ENCODE measurements around the gene NTN1.

NTN1 gene

DNA sequence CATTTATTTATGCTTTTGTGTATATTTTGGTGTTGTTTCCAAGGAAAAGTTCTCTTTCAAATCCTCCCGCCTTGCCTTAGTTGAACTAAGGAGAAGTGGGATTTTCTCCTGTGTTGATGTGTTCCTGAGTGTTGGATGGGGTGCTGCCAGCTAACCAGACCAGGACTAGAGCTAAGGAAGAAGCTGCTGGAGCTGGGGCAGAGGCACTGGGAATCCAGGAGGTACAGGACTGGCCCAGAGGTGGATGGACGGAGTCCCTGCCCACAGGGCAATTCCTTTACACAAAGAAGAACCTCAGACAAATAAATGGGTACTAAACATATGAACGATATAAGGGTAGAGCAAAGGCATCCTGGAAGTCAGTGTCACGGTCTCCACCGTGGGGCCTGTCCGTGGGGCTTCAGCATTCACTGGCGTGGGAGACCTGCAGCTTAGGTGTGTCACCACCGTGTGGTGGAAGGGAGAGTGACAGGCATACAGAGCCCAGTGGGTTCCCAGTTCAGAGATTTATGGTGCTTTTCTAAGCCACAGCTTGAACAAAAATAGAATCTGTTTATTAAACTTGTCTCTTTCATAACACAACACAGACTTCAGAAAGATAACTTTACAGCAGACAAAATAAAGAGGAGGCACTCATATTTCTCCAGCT lies 270.7 kb downstream of the NTN1 start:
- DNase-seq, result no peak

GRCh38 chr17:9292561-9292941 lies 271.2 kb downstream of the NTN1 start:
- no peak for DNase-seq

Measured in NCI-H524 treated with DMSO at 0.1 percent for 48 hours (cell line).